Progenitor cell of endocrine pancreas (in vitro differentiated cells): ENCODE data around the gene ASIC2. TPM values are rescaled to one million over a fixed set of nuclear protein-coding genes. Genes with fewer than 3 reads are reported as not detected.

Experiments
- DNase-seq: peaks from one replicate; pipeline ENCODE4 v3.0.0; 2021; ENCODE audit warnings: low spot score; ENCODE audit not compliant: unreplicated experiment
- H3K27ac Mint-ChIP-seq: 2 replicates; pipeline ENCODE4 v1.8.0; 2021; ENCODE audit warnings: mild to moderate bottlenecking, moderate library complexity, mixed read lengths
- H3K27me3 Mint-ChIP-seq: 2 replicates; pipeline ENCODE4 v1.8.0; 2021; ENCODE audit warnings: mixed read lengths
- H3K36me3 Mint-ChIP-seq: 2 replicates; pipeline ENCODE4 v1.8.0; 2022; ENCODE audit warnings: mixed read lengths; ENCODE audit not compliant: insufficient read depth
- H3K4me1 Mint-ChIP-seq: 2 replicates; pipeline ENCODE4 v1.8.0; 2021; ENCODE audit warnings: low read depth, mixed read lengths
- H3K4me3 Mint-ChIP-seq: 2 replicates; pipeline ENCODE4 v1.8.0; 2021; ENCODE audit warnings: low read depth, mild to moderate bottlenecking, moderate library complexity, mixed read lengths
- H3K9me3 Mint-ChIP-seq: 2 replicates; pipeline ENCODE4 v1.8.0; 2021; ENCODE audit warnings: low read depth, mixed read lengths
- CTCF ChIP-seq: fragments of 200-600 bp; sonication (generic); IDR thresholded peaks from one replicate; pipeline ENCODE4 v1.5.0; 2021; ENCODE audit warnings: antibody characterized with exemption, mild to moderate bottlenecking; ENCODE audit not compliant: unreplicated experiment
- total RNA-seq: library from RNA; stranded (reverse); gene quantifications from 2 replicates; pipeline ENCODE4 v1.2.1, GENCODE V29; 2021

ASIC2 gene
- total RNA-seq, 1 donor from 2014 or later = 0.29 TPM

- no peak overlapping the region for H3K4me3 Mint-ChIP-seq
- H3K27me3 Mint-ChIP-seq = peaks cover 16% of the 10 kb centered on the region
- DNase-seq = no peak
- H3K36me3 Mint-ChIP-seq = no peaks in the 10 kb centered on the region
- H3K9me3 Mint-ChIP-seq = no peaks in the 10 kb centered on the region
- no peaks in the 10 kb centered on the region for H3K4me1 Mint-ChIP-seq
- no peak for TF ChIP-seq CTCF
- no peak overlapping the region for H3K27ac Mint-ChIP-seq
These were observed 271.2 kb downstream of the ASIC2 start for GRCh38 chr17:33021731-33022408.

DNA sequence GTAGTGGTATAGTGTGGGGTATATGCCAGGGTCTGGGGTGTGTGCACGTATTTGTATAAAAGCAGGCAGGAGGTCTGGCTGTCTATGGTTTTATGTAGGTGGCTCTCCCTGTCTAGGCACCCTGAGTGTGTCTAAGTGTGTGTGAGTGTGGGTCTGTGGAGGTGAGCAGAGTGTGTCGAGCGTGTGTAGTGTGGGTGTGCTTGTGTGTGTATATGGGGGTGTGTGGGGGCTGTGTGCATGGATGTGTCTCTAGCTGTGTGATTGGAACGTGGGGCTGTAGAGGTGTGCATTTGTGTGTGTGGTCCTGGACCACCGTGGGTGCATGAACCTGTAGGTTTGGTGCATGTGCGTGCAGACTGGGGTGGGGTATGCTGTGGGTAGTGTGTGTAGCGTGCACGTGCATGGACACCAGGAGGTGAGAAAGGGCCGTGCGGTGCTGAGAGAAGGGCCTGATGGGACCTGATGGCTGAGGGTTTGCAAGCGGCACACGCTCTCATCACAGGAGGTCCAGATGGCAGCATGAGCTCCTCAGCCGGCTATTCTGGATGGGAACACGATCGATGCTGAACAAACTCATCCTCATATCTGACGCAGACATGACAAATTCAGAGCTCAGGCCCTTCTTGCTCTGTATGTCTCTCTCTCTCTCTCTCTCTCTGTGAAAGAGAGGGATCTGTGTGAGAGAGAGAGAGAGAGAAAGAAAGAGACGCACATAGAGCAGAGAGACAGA, 273.8 kb downstream of the ASIC2 start:
- no peaks in the 10 kb centered on the region for H3K36me3 Mint-ChIP-seq
- no peak overlapping the region for H3K27ac Mint-ChIP-seq
- TF ChIP-seq CTCF = no peak
- peaks cover 4% of the 10 kb centered on the region for H3K4me1 Mint-ChIP-seq
- peaks cover 13% of the 10 kb centered on the region for H3K27me3 Mint-ChIP-seq
- no peak overlapping the region for H3K4me3 Mint-ChIP-seq
- H3K9me3 Mint-ChIP-seq = no peaks in the 10 kb centered on the region
- no peak for DNase-seq

DNA sequence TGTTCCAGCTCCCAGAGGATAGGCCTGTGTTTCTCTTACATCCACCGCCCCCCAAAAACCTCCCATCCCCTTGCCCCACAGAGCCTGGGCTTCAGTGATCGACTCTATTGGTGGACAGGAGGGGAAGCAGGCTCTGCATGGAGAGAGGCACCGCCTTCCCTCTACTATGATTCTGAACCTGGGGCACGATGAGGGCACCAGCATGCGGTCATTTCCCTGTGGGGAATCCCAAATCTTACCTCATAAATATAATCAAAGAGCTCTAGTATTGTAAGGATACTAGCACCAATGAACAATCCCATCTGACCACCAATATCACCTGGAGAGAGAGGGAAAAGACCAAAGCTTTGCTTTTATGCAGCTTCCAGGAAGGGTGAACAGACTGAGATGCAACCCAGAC, 275.7 kb downstream of the ASIC2 start:
- peaks cover 4% of the 10 kb centered on the region for H3K4me1 Mint-ChIP-seq
- peaks cover 7% of the 10 kb centered on the region for H3K27me3 Mint-ChIP-seq
- H3K9me3 Mint-ChIP-seq = no peaks in the 10 kb centered on the region

DNA sequence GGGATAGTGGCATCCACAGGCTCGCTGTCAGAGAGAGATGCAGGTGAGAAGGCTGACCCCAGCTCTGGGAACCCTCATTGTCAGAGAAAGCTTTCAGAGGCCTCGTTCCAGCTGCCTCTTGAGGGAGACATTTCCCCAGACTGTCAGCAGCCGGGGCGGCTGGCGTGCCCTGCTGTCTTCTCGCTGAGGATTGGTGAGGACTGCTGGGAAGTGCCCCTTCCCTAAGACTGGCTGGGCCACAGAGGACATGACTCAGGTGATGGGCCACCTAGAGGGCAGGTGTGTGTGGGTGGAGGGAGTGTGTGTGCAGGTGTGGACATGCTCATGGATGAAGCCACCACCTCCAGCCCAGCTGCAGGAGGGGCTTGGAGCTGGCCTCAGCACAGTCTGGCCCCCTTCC, 276.2 kb downstream of the ASIC2 start:
- no peak for DNase-seq

More for the DNA sequence above, 275.7 kb downstream of the ASIC2 start:
- TF ChIP-seq CTCF = no peak
- H3K4me3 Mint-ChIP-seq = no peak overlapping the region
- DNase-seq = no peak
- H3K27ac Mint-ChIP-seq = no peak overlapping the region
- H3K36me3 Mint-ChIP-seq = no peaks in the 10 kb centered on the region

More for the DNA sequence above, 276.2 kb downstream of the ASIC2 start:
- TF ChIP-seq CTCF = no peak
- no peak overlapping the region for H3K27ac Mint-ChIP-seq
- H3K9me3 Mint-ChIP-seq = no peaks in the 10 kb centered on the region
- H3K36me3 Mint-ChIP-seq = no peaks in the 10 kb centered on the region
- peaks cover 7% of the 10 kb centered on the region for H3K27me3 Mint-ChIP-seq
- H3K4me1 Mint-ChIP-seq = peaks cover 4% of the 10 kb centered on the region
- no peak overlapping the region for H3K4me3 Mint-ChIP-seq
